ENCODE data around the gene ST3GAL3.

The ST3GAL3 gene

GRCh38 chr1:43707190-43708001, at the start of gene ST3GAL3:
Gene ST3GAL3, plus strand, starts transcription at chr1:43707536. Its CDS starts 28,727 bp downstream, at chr1:43736263.
- peak; percentile 100 for DNase-seq

GRCh38 chr1:43659212-43660166, 47.8 kb upstream of the ST3GAL3 start:
- DNase-seq: no peak

- DNase-seq: no peak
Observed at GRCh38 chr1:43660355-43660754, 47.0 kb upstream of the ST3GAL3 start.

DNA sequence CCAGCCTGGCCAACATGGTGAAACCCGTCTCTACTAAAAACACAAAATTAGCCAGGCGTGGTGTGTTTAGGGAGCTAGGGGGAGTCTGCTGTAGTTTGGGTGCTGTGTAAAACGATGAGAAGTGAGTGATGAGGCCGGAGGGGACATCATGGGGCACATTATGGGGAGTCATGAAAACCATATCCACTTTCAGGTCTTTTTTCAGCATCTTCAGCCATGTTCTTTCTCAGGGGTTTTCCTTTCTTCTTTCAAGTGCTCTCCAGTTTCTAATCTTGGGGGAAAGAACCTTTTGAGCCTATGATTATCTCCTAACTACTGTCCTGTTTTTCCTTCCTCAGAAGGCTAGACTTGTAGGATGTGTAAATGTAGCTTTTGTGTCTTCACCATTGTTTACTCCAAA, 43.0 kb upstream of the ST3GAL3 start:
- no peak for DNase-seq

- DNase-seq: no peak
Observed at GRCh38 chr1:43666608-43667007, 40.7 kb upstream of the ST3GAL3 start.

GRCh38 chr1:43668956-43669355, 38.4 kb upstream of the ST3GAL3 start:
- DNase-seq: no peak

DNA sequence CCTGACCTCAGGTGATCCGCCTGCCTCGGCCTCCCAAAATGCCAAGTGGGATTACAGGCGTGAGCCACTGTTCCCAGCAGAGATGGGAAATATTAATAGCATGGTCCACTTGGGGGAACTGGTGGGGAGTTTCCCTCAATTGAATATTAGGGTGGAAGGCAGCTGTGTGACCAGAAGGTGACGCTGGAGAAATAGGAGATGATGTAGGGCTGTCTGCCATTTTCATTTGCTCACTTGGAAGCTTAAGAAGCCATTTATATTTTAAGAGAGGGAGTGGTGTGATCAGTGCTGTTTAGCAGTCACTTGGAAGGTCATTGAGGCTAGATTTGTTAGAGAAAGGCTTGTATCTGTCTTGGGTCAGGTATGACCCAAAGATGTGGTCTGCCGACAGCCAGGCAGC, 37.5 kb upstream of the ST3GAL3 start:
- no peak for DNase-seq

GRCh38 chr1:43671193-43671592, 36.1 kb upstream of the ST3GAL3 start:
- DNase-seq: no peak

DNA sequence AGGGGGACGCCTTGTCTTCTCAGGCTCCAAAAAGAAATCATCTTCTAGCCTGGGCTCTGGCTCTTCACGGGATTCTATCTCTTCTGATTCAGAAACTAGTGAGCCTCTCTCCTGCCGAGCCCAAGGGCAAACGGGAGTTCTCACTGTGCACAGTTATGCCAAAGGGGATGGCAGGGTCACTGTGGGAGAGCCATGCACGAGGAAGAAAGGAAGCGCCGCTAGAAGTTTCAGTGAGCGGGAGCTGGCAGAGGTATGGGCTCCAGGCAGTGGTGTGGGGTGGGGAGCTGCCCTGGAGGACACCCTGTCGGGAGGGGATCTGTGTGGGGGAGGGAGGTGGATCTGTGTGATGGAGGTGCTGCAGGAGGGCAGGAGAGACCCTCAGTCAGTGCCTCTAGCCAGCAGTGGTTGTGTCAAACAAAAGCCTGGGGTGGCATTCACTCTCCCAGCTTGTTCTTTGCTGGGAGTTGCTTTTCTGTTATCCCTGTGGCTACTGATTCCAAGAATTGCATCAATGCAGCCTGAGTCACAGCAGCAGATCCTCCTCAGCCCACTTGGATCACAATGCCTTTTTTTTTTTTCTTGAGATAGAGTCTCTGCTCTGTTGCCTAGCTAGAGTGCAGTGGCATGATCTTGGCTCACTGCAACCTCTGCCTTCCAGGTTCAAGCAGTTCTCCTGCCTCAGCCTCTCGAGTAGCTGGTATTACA, 35.6 kb upstream of the ST3GAL3 start:
- no peak for DNase-seq

- no peak for DNase-seq
Observed at GRCh38 chr1:43673261-43673660, 34.1 kb upstream of the ST3GAL3 start.

GRCh38 chr1:43678940-43679339, 28.4 kb upstream of the ST3GAL3 start:
- DNase-seq: no peak

GRCh38 chr1:43683560-43683959, 23.8 kb upstream of the ST3GAL3 start:
- no peak for DNase-seq

GRCh38 chr1:43686801-43687200, 20.5 kb upstream of the ST3GAL3 start:
- DNase-seq: no peak

DNA sequence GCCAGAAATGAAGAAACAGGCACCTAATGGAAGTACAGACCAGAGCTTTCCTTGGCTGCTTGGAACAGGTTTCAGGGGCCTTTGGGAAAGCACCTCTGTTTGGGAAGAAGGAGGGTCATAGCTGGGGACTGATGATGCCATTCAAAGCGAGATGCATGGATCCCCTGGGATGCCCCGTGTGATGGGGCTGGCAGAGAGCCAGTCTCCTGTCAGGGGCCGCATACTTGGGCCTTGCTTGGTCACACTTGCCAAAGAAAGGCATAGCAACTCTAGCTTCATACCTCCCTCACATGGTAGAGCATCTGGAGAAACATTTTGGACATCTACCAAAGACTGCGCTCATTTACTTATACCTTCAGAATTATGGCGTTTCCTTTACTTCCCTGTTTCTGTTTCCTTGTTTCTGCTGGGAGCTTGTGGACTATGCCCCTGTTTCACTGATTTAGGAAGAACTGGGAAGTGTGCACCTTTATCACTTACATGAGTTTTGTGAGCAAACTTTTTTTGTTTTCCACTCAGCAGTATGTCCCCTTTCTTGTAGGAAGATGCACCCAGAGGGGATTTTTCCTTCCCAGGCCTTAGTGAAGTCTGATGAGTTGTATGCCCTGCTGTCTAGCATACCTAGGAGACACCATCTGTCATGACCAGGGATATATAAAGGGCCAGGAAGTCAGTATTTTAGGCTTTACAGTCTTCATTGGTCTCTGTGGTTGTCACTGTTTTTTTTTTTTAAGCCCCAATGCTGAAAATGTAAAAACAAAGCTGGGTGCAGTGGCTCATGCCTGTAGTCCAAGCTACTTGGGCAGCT, 19.8 kb upstream of the ST3GAL3 start:
- DNase-seq: no peak

DNA sequence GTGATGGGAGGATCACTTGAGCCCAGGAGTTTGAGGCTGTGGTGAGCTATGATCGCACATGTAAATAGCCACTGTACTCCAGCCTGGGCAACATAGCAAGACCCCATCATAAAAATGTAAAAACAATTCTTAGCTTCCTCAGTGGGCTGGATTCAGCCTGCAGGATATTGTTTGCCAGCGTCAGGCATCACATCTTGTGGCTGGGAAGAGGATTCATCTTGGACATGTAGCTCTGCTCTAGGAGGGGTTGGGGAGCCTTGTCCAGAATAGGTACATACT, 19.3 kb upstream of the ST3GAL3 start:
- no peak for DNase-seq

DNA sequence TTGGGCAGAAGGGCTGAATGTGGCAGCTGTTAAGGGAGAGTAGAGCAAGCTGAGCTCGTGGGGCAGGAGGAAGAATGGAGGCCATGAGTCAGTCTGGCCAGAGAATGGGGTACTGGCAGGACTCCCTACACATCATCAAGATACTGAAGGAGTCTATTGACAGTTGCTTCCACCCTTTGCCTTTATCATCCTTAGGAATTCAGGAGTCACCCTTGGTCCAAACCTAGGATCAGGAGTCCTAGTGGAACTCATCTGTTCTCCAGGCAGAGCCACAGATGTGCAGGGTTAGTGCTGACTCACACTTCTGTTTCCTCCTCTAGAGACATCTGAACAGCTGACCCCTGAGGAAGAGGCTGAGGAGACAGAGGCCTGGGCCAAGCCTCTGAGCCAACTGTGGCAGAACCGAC, 18.7 kb upstream of the ST3GAL3 start:
- DNase-seq: no peak

- no peak for DNase-seq
Observed at GRCh38 chr1:43689289-43689688, 18.0 kb upstream of the ST3GAL3 start.

DNA sequence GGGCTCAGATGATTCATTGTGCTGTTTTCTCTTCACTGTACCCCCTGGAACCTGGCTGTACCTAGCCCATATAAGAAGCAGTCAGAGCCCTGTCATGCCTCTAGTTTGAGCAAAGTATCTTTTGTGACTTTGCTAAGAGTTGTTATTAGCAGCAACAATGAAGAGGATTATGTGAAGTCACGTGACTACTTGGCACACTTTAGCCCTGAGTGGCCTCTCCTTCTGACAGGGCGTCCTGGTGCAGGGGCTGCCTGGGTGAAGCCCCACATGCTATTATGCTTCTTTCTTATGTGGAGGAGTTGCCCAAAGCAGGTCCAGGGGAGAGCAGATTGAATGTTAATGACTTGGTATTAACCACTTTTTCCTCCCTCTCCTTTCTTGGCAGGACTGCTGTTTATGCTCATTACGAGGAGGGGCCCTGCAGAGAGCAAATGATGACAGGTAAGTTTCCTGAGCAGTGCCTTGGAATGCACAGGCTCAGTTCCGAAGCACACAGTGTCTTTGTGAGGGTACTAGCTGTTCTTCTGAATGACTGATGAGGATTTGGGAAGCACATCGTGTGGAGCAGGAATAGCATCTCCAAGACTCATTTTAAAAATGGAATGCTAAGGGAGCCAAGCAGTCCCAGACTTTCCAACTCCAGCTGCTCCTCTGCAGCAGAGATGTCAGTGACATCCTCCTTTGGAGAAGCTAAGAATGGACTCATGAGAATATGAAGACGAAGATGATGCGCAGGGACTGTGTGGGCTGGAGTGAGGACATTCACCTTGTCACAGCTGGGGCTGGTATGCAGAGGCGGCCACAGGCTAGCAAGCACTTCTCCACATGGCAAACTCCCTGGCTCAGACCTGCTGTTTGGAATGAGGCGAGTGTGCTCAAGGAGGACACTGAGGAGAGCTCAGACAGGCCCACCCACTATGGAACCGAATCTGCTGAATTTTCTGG, 15.2 kb upstream of the ST3GAL3 start:
- DNase-seq: no peak

DNA sequence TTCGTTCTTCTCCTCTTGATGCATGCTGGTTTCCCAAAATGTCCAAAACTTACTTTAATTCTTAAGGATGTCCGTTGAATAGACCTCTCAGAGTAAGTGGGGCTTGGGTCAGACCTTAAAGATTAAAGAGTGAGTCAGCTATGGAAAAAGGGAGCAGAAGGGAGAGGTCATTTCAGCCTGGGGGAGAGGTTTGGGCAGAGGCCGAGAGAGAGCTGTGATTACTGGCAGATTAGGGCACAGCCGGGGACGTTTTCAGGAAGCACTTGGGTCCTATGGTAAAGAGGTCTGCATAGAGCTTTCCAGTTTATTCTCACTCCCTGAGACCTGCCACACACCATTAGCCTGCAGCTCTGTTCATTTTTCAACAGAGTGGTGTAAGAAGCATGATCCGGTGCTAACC, 14.0 kb upstream of the ST3GAL3 start:
- no peak for DNase-seq

- no peak for DNase-seq
Observed at GRCh38 chr1:43699281-43699680, 8.1 kb upstream of the ST3GAL3 start.

GRCh38 chr1:43703836-43704235, 3.5 kb upstream of the ST3GAL3 start:
- no peak for DNase-seq
